GM19193 (cell line): ENCODE results near the gene HMBS.

Experiments
- POLR2A ChIP-seq: IDR thresholded peaks from 4 replicates; pipeline ENCODE4 v1.6.1; 2011; ENCODE audit not compliant: insufficient read depth, insufficient read length; ENCODE audit errors: extremely low read depth

Gene HMBS

GRCh38 chr11:119092880-119093842 lies 8.5 kb downstream of the HMBS start:
- TF ChIP-seq POLR2A, result peak; percentile 45

- peak; percentile 55 for TF ChIP-seq POLR2A
These were observed 9.5 kb downstream of the HMBS start for GRCh38 chr11:119093942-119094815.

- TF ChIP-seq POLR2A, result no peak
These were observed 10.1 kb downstream of the HMBS start for GRCh38 chr11:119094816-119095065.

GRCh38 chr11:119095066-119095880 lies 10.6 kb downstream of the HMBS start:
- TF ChIP-seq POLR2A, result peak; percentile 100

- TF ChIP-seq POLR2A, result no peak
These were observed 15.0 kb downstream of the HMBS start for GRCh38 chr11:119099711-119100110.

DNA sequence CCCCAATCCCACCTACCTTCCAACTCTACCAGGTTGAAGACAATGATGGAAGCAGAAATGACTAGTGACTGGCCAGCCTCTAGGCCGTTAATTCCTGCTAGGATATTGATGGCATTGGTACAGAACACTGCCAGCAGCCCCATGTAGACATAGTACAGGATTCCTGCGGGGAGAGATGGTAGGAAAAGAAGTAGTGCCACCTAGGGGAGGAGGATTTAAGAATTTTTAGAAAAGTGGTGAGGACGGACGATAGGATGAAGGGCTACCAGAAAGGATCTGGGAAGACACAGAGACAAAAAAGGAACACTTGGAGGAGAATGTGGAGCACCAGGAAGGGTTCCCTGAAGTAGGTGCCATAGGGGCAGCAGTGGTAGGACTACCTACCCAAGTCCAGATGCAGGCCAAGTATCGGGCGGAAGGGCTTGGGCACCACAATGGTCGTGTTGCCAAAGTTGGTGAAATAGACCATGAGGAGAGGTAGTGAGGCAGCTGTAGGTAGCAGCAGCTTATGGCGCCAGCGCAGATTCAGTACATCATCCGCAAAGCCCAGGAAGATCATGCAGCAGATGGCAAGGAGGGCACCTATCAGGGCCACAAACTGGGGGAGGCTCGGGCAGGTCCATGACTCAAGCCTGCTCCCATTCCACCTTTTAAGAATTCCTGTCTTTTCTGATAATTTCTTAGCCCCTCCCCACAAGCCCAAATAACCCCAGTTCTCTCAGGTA lies 15.7 kb downstream of the HMBS start:
- TF ChIP-seq POLR2A, result no peak

GRCh38 chr11:119100994-119101758 lies 16.5 kb downstream of the HMBS start:
- peak; percentile 41 for TF ChIP-seq POLR2A

- peak; percentile 55 for TF ChIP-seq POLR2A
These were observed 17.2 kb downstream of the HMBS start, which contains the start of gene DPAGT1 for GRCh38 chr11:119101759-119102423. Gene DPAGT1, minus strand, starts transcription at chr11:119101853. Its CDS starts 198 bp downstream, at chr11:119101655.

GRCh38 chr11:119103793-119104192 lies 19.1 kb downstream of the HMBS start:
- TF ChIP-seq POLR2A, result no peak

DNA sequence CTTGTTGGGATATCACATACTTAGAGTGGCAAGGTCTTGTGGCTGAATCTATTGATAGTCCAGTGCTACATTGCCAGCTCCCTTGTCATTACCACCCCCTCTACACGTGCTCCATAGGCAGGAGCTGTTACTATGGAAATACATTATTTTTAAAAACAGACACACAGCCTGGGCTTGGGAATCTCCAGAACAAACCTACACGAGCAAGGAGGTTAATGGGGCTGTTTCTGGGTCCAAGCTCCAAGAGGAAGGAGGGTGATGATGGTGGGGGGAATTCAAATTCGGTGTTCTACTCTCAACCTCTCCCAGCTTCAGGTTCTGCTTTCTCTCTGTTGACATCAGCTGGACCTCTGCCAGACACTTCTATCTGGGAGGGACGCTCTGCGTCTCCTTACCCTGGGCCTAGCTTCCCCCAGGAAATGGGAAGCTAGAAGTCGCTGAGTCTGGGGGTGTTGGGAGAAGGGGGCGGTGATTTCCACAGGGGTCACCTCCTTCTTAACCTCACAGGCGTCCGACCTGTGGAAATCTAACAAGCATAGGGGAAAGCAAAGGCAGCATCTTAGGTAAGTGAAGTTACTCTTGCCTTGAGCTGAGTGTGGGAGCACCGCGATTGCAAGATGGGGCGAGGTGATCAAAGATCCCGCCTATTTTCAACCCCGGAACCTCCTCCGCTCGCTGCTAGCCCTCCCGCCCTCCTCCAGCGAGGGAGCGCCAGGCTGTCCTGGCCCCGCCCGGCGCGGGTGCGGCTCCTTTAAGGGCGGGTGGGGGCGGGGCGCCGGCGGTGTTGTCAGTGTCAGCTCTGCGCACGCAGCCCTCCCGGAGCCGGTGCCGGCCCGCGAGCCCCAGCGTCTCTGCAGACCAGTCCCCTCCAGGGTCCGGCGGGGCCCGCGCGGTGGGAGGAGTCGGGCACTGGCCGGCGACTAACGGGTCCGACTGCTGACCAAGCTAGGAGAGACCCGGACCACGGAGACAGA lies 22.2 kb downstream of the HMBS start, which contains the start of gene C2CD2L:
TSS of gene C2CD2L (plus strand) at position 781 of the 974 bp plus-strand sequence. CDS start 398 bp downstream, outside the sequence.
- TF ChIP-seq POLR2A, result peak; percentile 64

GRCh38 chr11:119107538-119108145 lies 23.0 kb downstream of the HMBS start:
- no peak for TF ChIP-seq POLR2A
